Duodenal mucosa (tissue), 2 donors: ENCODE data around the gene SPRED2.

ENCODE experiments used
- H3K27ac ChIP-seq: one replicate; pipeline ENCODE4 v1.7.0; 2013; ENCODE audit warnings: low read depth, low read length
- H3K27me3 ChIP-seq, 2 donors: one replicate each; pipeline ENCODE4 v1.7.0; 2013; ENCODE audit warnings: low read length in 2 of 2, control low read depth in 1 of 2; ENCODE audit not compliant: insufficient read depth in 2 of 2, control insufficient read depth in 1 of 2
- H3K36me3 ChIP-seq, 2 donors: one replicate each; pipeline ENCODE4 v1.7.0; 2013; ENCODE audit warnings: low read length in 2 of 2, control low read depth in 1 of 2; ENCODE audit not compliant: insufficient read depth in 2 of 2, control insufficient read depth in 1 of 2
- H3K4me1 ChIP-seq, 2 donors: one replicate each; pipeline ENCODE4 v1.7.0; 2013; ENCODE audit warnings: low read length in 2 of 2, control low read depth in 1 of 2; ENCODE audit not compliant: insufficient read depth in 2 of 2, control insufficient read depth in 1 of 2
- H3K4me3 ChIP-seq, 2 donors: one replicate each; pipeline ENCODE4 v1.7.0; 2013; ENCODE audit warnings: low read length in 2 of 2, low read depth in 1 of 2
- H3K9ac ChIP-seq, 2 donors: one replicate each; pipeline ENCODE4 v1.7.0; 2013; ENCODE audit warnings: low read length in 2 of 2, low read depth in 1 of 2
- H3K9me3 ChIP-seq, 2 donors: one replicate each; pipeline ENCODE4 v1.7.0; 2013; ENCODE audit warnings: low read length in 2 of 2, control low read depth in 1 of 2; ENCODE audit not compliant: control insufficient read depth in 1 of 2

The SPRED2 gene

GRCh38 chr2:65388596-65389390 is 43.6 kb downstream of the SPRED2 start:
- Histone ChIP-seq H3K9me3 (no peaks in the 10 kb centered on the region), H3K36me3 (no peaks in the 10 kb centered on the region), H3K4me1 (peaks cover 20 to 30% of the 10 kb centered on the region in 2 donors), H3K4me3 (no peak overlapping the region), H3K27me3 (no peaks in the 10 kb centered on the region), H3K9ac (no peak overlapping the region), H3K27ac (no peak overlapping the region)

- H3K27ac ChIP-seq = no peak overlapping the region
- H3K4me1 ChIP-seq = peaks cover 27 to 37% of the 10 kb centered on the region in 2 donors
- H3K9ac ChIP-seq = no peak overlapping the region
- no peak overlapping the region for H3K4me3 ChIP-seq
- no peaks in the 10 kb centered on the region for H3K36me3 ChIP-seq
- H3K27me3 ChIP-seq = no peaks in the 10 kb centered on the region
- H3K9me3 ChIP-seq = no peaks in the 10 kb centered on the region
These were observed 44.3 kb downstream of the SPRED2 start for GRCh38 chr2:65388051-65388531.

GRCh38 chr2:65386989-65387388 is 45.4 kb downstream of the SPRED2 start:
- Histone ChIP-seq H3K27me3 (no peaks in the 10 kb centered on the region), H3K36me3 (no peaks in the 10 kb centered on the region), H3K9ac (no peak overlapping the region), H3K27ac (no peak overlapping the region), H3K9me3 (no peaks in the 10 kb centered on the region), H3K4me1 (peaks cover 38 to 48% of the 10 kb centered on the region in 2 donors), H3K4me3 (no peak overlapping the region)

- Histone ChIP-seq H3K27ac (no peak overlapping the region), H3K4me1 (peaks cover 45 to 54% of the 10 kb centered on the region in 2 donors), H3K9me3 (no peaks in the 10 kb centered on the region), H3K9ac (no peak overlapping the region), H3K4me3 (no peak overlapping the region), H3K27me3 (no peaks in the 10 kb centered on the region), H3K36me3 (no peaks in the 10 kb centered on the region)
These were observed 46.1 kb downstream of the SPRED2 start for GRCh38 chr2:65386344-65386743.

- Histone ChIP-seq H3K9me3 (no peaks in the 10 kb centered on the region), H3K9ac (peak overlapping the region in 1 of 2 donors; percentile 20), H3K4me1 (peaks cover 44 to 71% of the 10 kb centered on the region in 2 donors), H3K27ac (peak overlapping the region; percentile 42), H3K36me3 (no peaks in the 10 kb centered on the region), H3K27me3 (no peaks in the 10 kb centered on the region), H3K4me3 (peak overlapping the region; percentile 34 to 44)
These were observed 48.6 kb downstream of the SPRED2 start for GRCh38 chr2:65383541-65384488.

GRCh38 chr2:65382776-65383357 is 49.5 kb downstream of the SPRED2 start:
- peak overlapping the region; percentile 42 for H3K27ac ChIP-seq
- no peaks in the 10 kb centered on the region for H3K36me3 ChIP-seq
- H3K9ac ChIP-seq = peak overlapping the region; percentile 12 to 20
- H3K4me1 ChIP-seq = peaks cover 54 to 72% of the 10 kb centered on the region in 2 donors
- H3K4me3 ChIP-seq = peak overlapping the region; percentile 34 to 44
- no peaks in the 10 kb centered on the region for H3K27me3 ChIP-seq
- no peaks in the 10 kb centered on the region for H3K9me3 ChIP-seq

- no peak overlapping the region for H3K9ac ChIP-seq
- peaks cover 59 to 77% of the 10 kb centered on the region in 2 donors for H3K4me1 ChIP-seq
- H3K4me3 ChIP-seq = peak overlapping the region in 1 of 2 donors; percentile 34
- H3K27ac ChIP-seq = no peak overlapping the region
- H3K36me3 ChIP-seq = no peaks in the 10 kb centered on the region
- H3K27me3 ChIP-seq = no peaks in the 10 kb centered on the region
- no peaks in the 10 kb centered on the region for H3K9me3 ChIP-seq
These were observed 50.1 kb downstream of the SPRED2 start for GRCh38 chr2:65382323-65382722.

- H3K9ac ChIP-seq = no peak overlapping the region
- H3K27me3 ChIP-seq = no peaks in the 10 kb centered on the region
- no peaks in the 10 kb centered on the region for H3K9me3 ChIP-seq
- H3K4me1 ChIP-seq = peaks cover 60 to 79% of the 10 kb centered on the region in 2 donors
- H3K36me3 ChIP-seq = no peaks in the 10 kb centered on the region
- H3K27ac ChIP-seq = no peak overlapping the region
- no peak overlapping the region for H3K4me3 ChIP-seq
These were observed 50.8 kb downstream of the SPRED2 start for GRCh38 chr2:65381607-65382051.

- Histone ChIP-seq H3K27me3 (no peaks in the 10 kb centered on the region), H3K27ac (no peak overlapping the region), H3K4me1 (peaks cover 60 to 75% of the 10 kb centered on the region in 2 donors)
These were observed 52.1 kb downstream of the SPRED2 start for GRCh38 chr2:65380255-65380654.

More at GRCh38 chr2:65380255-65380654, 52.1 kb downstream of the SPRED2 start:
- H3K9ac ChIP-seq = no peak overlapping the region
- no peak overlapping the region for H3K4me3 ChIP-seq
- no peaks in the 10 kb centered on the region for H3K36me3 ChIP-seq
- H3K9me3 ChIP-seq = no peaks in the 10 kb centered on the region
